ENCODE results near the gene AMHR2.

AMHR2 gene

GRCh38 chr12:53450936-53451335 lies 27.3 kb downstream of the AMHR2 start:
- DNase-seq (ENCODE audit: insufficient read length, low spot score) (no peak), FAIRE-seq (no peak)

GRCh38 chr12:53451661-53452158 lies 28.1 kb downstream of the AMHR2 start, which contains the start of gene PCBP2:
Gene PCBP2, plus strand, starts transcription at chr12:53452102. Its CDS starts 2,699 bp downstream, at chr12:53454801.
- FAIRE-seq = peak; percentile 95
- DNase-seq (ENCODE audit: insufficient read length, low spot score) = peak; percentile 93

- FAIRE-seq = no peak
- DNase-seq (ENCODE audit: insufficient read length, low spot score) = peak; percentile 63
Observed at GRCh38 chr12:53452159-53453077, 28.8 kb downstream of the AMHR2 start.

GRCh38 chr12:53453953-53454640 lies 30.4 kb downstream of the AMHR2 start:
- FAIRE-seq = no peak
- no peak for DNase-seq (ENCODE audit: insufficient read length, low spot score)

GRCh38 chr12:53454707-53455106 lies 31.1 kb downstream of the AMHR2 start:
- DNase-seq (ENCODE audit: insufficient read length, low spot score) = no peak
- no peak for FAIRE-seq

GRCh38 chr12:53456654-53457366 lies 33.2 kb downstream of the AMHR2 start:
- no peak for FAIRE-seq
- no peak for DNase-seq (ENCODE audit: insufficient read length, low spot score)

GRCh38 chr12:53459097-53459496 lies 35.4 kb downstream of the AMHR2 start:
- no peak for DNase-seq (ENCODE audit: insufficient read length, low spot score)
- no peak for FAIRE-seq

- FAIRE-seq (no peak), DNase-seq (ENCODE audit: insufficient read length, low spot score) (no peak)
Observed at GRCh38 chr12:53461059-53461458, 37.4 kb downstream of the AMHR2 start.

GRCh38 chr12:53461591-53461990 lies 37.9 kb downstream of the AMHR2 start:
- no peak for FAIRE-seq
- DNase-seq (ENCODE audit: insufficient read length, low spot score) = no peak

GRCh38 chr12:53462935-53463334 lies 39.3 kb downstream of the AMHR2 start:
- FAIRE-seq (no peak), DNase-seq (ENCODE audit: insufficient read length, low spot score) (no peak)

GRCh38 chr12:53463802-53464560 lies 40.3 kb downstream of the AMHR2 start:
- no peak for FAIRE-seq

GRCh38 chr12:53464685-53465418 lies 41.2 kb downstream of the AMHR2 start:
- FAIRE-seq (no peak), DNase-seq (ENCODE audit: insufficient read length, low spot score) (no peak)

More at GRCh38 chr12:53463802-53464560, 40.3 kb downstream of the AMHR2 start:
- no peak for DNase-seq (ENCODE audit: insufficient read length, low spot score)

- FAIRE-seq (no peak), DNase-seq (ENCODE audit: insufficient read length, low spot score) (no peak)
Observed at GRCh38 chr12:53465679-53466078, 42.0 kb downstream of the AMHR2 start.

- DNase-seq (ENCODE audit: insufficient read length, low spot score) = no peak
Observed at GRCh38 chr12:53466640-53467039, 43.0 kb downstream of the AMHR2 start.

GRCh38 chr12:53467082-53467481 lies 43.4 kb downstream of the AMHR2 start:
- no peak for FAIRE-seq

More at GRCh38 chr12:53466640-53467039, 43.0 kb downstream of the AMHR2 start:
- no peak for FAIRE-seq

GRCh38 chr12:53467880-53468279 lies 44.2 kb downstream of the AMHR2 start:
- FAIRE-seq (no peak), DNase-seq (ENCODE audit: insufficient read length, low spot score) (no peak)

More at GRCh38 chr12:53467082-53467481, 43.4 kb downstream of the AMHR2 start:
- no peak for DNase-seq (ENCODE audit: insufficient read length, low spot score)

- no peak for DNase-seq (ENCODE audit: insufficient read length, low spot score)
- no peak for FAIRE-seq
Observed at GRCh38 chr12:53468282-53468681, 44.6 kb downstream of the AMHR2 start.

GRCh38 chr12:53472056-53472582 lies 48.5 kb downstream of the AMHR2 start:
- DNase-seq (ENCODE audit: insufficient read length, low spot score) (no peak), FAIRE-seq (no peak)

GRCh38 chr12:53474077-53474476 lies 50.4 kb downstream of the AMHR2 start:
- FAIRE-seq (no peak), DNase-seq (ENCODE audit: insufficient read length, low spot score) (no peak)
